NCI-H2081 (cell line): Measurements from ENCODE around the gene HOXD3.

Experiments used
- DNase-seq, 2 experiments: peaks; one replicate each; lab custom pipeline; 2025; lab: John Stamatoyannopoulos, UW

Gene HOXD3

GRCh38 chr2:176212276-176212675 is 55.2 kb downstream of the HOXD3 start:
- no peak for DNase-seq

- no peak for DNase-seq
Measured at GRCh38 chr2:176213406-176213805, 56.3 kb downstream of the HOXD3 start.
